HFF-Myc (cell line): Measurements from ENCODE around the gene MGAT5.

Source experiments
- DNase-seq: peaks from one replicate; pipeline ENCODE4 v3.0.0-alpha.2; 2011; ENCODE audit warnings: low read depth; ENCODE audit errors: extremely low read depth
- H3K4me3 ChIP-seq: replicated peaks from 2 replicates; pipeline ENCODE4 v1.5.1; 2011; ENCODE audit warnings: low read depth, mild to moderate bottlenecking, control low read depth, low read length
- TF ChIP-seq, protein P1 (sequence below): IDR thresholded peaks from 2 replicates; pipeline ENCODE4 v1.5.1; 2012; ENCODE audit warnings: mild to moderate bottlenecking, low read depth, low read length, control low read depth; ENCODE audit errors: missing control alignments

The MGAT5 gene

DNA sequence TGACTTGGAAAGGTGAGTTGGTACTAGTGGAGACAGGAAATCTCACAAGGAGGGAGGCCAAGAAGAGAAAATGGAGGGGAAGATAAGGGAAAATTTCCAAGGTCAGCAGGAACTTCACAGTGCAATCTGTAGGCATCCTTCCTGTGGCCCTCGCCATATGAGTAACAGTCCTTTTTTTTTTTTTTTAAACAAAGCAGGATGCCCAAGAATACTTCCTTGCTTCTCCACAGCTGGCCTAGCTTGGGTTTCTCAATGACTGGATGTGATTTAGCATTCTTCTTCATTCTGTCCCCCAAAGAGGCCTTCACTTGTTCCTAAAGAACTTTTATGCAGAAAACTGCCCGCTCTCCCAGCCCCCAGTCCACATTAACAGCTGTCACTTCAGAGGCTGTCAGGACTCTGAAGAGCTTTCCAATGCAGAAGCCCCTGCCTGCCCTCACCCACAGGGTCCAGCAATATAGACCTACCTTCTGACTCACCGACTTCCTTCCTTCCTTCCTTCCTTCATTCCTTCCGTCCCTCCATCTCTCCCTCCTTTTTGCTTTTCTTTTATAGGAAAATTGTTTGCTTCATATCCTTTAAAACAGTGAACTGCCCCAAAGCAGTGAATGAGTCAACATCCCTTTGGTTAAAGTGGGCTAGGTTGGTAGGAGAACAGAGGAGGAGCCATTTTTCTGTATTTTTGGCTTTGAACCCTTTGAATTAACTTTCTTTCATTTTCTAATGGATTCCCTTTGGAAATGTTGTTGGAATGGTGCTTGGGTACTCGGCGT is 172.0 kb downstream of the MGAT5 start:
- TF ChIP-seq, protein P1, sequence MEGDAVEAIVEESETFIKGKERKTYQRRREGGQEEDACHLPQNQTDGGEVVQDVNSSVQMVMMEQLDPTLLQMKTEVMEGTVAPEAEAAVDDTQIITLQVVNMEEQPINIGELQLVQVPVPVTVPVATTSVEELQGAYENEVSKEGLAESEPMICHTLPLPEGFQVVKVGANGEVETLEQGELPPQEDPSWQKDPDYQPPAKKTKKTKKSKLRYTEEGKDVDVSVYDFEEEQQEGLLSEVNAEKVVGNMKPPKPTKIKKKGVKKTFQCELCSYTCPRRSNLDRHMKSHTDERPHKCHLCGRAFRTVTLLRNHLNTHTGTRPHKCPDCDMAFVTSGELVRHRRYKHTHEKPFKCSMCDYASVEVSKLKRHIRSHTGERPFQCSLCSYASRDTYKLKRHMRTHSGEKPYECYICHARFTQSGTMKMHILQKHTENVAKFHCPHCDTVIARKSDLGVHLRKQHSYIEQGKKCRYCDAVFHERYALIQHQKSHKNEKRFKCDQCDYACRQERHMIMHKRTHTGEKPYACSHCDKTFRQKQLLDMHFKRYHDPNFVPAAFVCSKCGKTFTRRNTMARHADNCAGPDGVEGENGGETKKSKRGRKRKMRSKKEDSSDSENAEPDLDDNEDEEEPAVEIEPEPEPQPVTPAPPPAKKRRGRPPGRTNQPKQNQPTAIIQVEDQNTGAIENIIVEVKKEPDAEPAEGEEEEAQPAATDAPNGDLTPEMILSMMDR: no peak
- no peak overlapping the region for H3K4me3 ChIP-seq
- no peak for DNase-seq

DNA sequence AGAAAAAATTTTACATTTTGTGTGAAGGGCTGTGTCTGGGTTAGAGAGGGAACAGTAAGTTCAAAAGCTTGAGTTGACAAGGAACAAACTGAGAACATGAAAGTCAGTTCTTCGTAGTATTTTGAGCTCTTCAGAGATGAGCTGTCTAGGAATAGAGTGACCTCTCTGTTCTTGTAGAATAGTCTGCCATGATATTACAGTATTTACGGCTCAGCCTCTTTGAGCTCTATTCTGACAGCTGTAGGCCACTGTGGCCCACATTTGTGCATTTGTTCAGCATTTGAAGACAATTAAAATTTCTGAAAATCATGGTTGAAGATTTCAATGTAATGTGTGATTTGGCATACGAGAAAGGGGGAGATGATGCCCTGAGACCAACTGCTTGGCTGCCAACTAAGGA is 172.8 kb downstream of the MGAT5 start:
- no peak overlapping the region for H3K4me3 ChIP-seq
- DNase-seq: no peak
- TF ChIP-seq, protein P1: no peak

DNA sequence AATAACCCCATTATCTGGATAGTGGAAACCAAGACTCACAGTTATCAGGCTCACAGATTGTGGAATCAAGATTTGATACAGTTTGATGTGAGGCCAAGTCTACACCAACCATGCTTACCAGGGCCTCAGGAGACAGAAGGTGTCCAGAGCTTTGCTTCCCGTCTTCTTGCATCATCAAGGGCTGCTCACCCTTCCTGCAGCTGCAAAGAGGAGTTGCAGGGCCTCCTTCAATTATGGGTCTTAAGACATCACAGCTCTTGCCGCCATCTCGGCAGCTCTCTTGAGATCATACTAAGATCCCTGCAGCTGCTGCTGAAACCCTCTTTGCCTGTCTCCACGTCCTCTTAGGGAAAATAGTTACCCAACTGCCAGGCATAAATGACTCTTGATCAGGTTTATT is 176.0 kb downstream of the MGAT5 start:
- H3K4me3 ChIP-seq: no peak overlapping the region
- DNase-seq: no peak
- TF ChIP-seq, protein P1: no peak

DNA sequence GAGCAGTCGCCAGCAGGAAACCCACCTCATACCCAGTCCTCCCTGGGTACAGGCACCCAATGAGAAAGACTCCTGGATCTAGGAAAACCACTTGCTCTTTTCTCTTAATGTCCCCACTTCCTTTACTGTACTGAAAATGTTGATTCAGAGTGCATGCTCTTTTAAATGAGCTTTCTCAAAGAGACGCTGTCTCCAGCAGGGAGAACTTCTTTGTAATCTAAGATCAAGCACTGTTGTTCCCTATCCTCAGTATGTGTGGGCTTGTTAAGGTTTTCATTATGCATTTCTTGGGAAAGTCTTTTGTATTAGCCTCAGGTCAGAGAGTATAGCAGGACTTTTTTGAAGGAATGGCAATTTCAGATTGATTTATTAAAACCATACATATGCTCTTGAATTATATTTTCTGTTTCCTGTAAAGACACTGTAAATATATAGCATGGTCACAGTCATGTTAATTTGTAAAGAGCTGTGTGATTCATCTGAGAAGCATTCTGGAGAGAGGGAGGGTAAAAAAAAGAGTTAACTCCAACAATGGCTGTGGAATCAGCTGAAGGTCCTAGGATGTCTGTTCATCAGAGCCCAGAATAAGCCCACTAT is 178.1 kb downstream of the MGAT5 start:
- no peak for DNase-seq
- TF ChIP-seq, protein P1: no peak
- no peak overlapping the region for H3K4me3 ChIP-seq

DNA sequence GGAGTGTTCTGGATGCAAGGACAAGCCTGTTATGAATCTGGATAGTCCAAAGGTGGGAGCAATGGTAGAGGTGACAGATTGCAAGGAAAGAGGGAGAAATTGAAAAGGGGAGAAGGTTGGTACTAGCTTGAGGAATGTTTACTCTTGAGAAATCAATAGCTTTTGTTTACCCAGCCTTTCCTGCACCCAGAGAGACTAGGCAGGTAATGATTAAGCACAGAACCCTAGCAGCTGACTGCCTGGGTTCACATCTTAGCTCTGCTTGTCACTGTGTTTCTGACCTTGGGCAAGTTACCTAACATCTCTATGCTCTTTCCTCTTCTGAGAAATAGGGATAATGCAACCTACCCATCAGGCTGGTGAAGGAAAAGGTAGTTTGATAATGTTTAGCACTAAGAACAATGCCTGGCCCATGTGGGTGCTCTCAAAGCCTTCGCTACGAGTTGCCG is 178.6 kb downstream of the MGAT5 start:
- H3K4me3 ChIP-seq: no peak overlapping the region
- DNase-seq: no peak
- TF ChIP-seq, protein P1: no peak

DNA sequence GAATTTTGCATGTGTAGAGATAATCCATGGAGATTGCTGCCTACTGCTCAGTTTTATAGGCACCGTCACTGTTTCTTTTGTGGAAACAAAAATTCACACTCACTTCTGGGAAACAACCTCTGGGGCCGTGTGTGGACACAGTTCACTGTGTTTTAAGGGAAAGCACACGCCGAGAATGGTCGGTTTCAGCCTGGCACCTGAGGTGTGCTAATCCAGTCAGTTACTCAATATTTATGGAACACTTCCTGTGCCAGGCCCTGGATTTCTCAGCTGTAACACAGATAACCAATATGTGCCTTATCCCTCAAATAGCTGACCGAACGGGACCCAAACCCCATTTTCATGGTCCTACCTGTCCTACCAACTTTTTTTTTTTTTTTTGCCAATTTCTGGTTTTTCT is 179.6 kb downstream of the MGAT5 start:
- no peak overlapping the region for H3K4me3 ChIP-seq
- no peak for DNase-seq
- TF ChIP-seq, protein P1: no peak
